Right lobe of liver (tissue), 4 donors: ENCODE results near the gene TMEM120B.

Experiments
- CTCF ChIP-seq, 4 donors: fragments of 200-600 bp in 3 of 4; fragments of 450-650 bp in 1 of 4; IDR thresholded peaks; one replicate each; pipeline versions ENCODE4 v1.5.1 to v1.8.0; 2016 to 2022; ENCODE audit warnings: antibody characterized with exemption in 4 of 4, mild to moderate bottlenecking in 2 of 4
- POLR2A ChIP-seq: fragments of 450-650 bp; IDR thresholded peaks from one replicate; pipeline ENCODE4 v1.6.1; 2017; ENCODE audit warnings: antibody characterized with exemption, mild to moderate bottlenecking
- donor health status: DM: no; HTN: no; CAD: no.
- donor health status: DM: no; HTN: no; CAD: no.
- donor health status: DM: no; HTN: yes; CAD: no.

GRCh38 chr12:121766290-121767039 lies 53.9 kb downstream of the TMEM120B start:
- TF ChIP-seq CTCF (IDR thresholded peaks at IDR 0.05) (no peak), POLR2A (no peak)
